DOHH2 (cell line): ENCODE results near the gene FAM89B.

ENCODE experiments used
- CTCF ChIP-seq: fragments of 200-600 bp; sonication (generic); IDR thresholded peaks from one replicate; pipeline ENCODE4 v1.5.1; 2014; ENCODE audit warnings: antibody characterized with exemption, mild to moderate bottlenecking, low read depth, low read length; ENCODE audit not compliant: poor library complexity, severe bottlenecking
- EZH2phosphoT487 ChIP-seq: fragments of 200-600 bp; sonication (generic); IDR thresholded peaks from 2 replicates; pipeline ENCODE4 v1.6.1; 2017; ENCODE audit warnings: borderline replicate concordance, mild to moderate bottlenecking, antibody characterized with exemption, low read length, moderate library complexity, mixed read lengths

GRCh38 chr11:65562020-65562419, 10.3 kb upstream of the FAM89B start:
- TF ChIP-seq CTCF (no peak), EZH2phosphoT487 (no peak)
